Measurements from ENCODE around the gene OTOGL. TPM values are rescaled to one million over a fixed set of nuclear protein-coding genes. Genes with fewer than 3 reads are reported as not detected.

Gene OTOGL
- total and polyA plus RNA-seq, 10 donors: 0.09 to 0.88 (median 0.23) TPM; not detected in 1

DNA sequence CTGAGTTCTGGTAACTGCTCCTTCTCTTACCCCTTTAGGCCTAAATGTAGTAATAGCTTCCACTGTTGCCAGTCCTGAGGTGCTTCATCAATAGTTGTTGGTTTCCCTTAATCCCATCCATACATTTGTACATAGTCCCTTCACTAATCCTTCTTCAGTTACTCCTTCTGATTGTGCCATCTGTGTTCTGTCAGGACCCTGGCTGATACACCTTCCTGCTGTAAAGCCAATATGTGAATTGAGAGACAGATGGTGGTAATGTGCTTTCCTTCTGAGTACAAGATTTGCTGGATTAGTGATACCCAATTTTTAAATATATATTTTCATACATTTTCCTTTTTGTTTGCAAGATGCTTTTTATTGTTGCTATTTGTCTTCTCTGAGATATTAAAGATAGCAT lies 66.4 kb downstream of the OTOGL start:
- intact Hi-C loops (cut with DNase I; ENCODE audit: low total_unique reads): no loop called here
- TF ChIP-seq POLR2AphosphoS5 (IDR thresholded peaks at IDR 0.05) (no peak), POLR2A (IDR thresholded peaks at IDR 0.05) (no peak)
- TF ChIP-seq, protein P1, sequence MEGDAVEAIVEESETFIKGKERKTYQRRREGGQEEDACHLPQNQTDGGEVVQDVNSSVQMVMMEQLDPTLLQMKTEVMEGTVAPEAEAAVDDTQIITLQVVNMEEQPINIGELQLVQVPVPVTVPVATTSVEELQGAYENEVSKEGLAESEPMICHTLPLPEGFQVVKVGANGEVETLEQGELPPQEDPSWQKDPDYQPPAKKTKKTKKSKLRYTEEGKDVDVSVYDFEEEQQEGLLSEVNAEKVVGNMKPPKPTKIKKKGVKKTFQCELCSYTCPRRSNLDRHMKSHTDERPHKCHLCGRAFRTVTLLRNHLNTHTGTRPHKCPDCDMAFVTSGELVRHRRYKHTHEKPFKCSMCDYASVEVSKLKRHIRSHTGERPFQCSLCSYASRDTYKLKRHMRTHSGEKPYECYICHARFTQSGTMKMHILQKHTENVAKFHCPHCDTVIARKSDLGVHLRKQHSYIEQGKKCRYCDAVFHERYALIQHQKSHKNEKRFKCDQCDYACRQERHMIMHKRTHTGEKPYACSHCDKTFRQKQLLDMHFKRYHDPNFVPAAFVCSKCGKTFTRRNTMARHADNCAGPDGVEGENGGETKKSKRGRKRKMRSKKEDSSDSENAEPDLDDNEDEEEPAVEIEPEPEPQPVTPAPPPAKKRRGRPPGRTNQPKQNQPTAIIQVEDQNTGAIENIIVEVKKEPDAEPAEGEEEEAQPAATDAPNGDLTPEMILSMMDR (IDR thresholded peaks at IDR 0.05 in 8 of 11, conservative IDR thresholded peaks at IDR 0.05 in 3 of 11): no peak
- H3K4me3 ChIP-seq: no peak overlapping the region

GRCh38 chr12:80166751-80167150 lies 67.4 kb downstream of the OTOGL start:
- Histone ChIP-seq H3K4me3 (no peak overlapping the region), H3K36me3 (no peaks in the 10 kb centered on the region), H3K27me3 (replicated peaks in 1 of 7) (no peaks in the 10 kb centered on the region), H3K9me3 (no peaks in the 10 kb centered on the region), H3K4me1 (no peaks in the 10 kb centered on the region), H3K27ac (no peak overlapping the region)
- intact Hi-C loops (cut with DNase I; ENCODE audit: low total_unique reads): no loop called here
- no peak for DNase-seq
- 64 to 75% (median 68%) methylated on average over 2 of the region's 2 CpGs for WGBS, 5 donors
- no peak for TF ChIP-seq POLR2AphosphoS5 (IDR thresholded peaks at IDR 0.05)
- no peak for TF ChIP-seq POLR2A (IDR thresholded peaks at IDR 0.05)
- TF ChIP-seq, protein P1 (IDR thresholded peaks at IDR 0.05 in 8 of 11, conservative IDR thresholded peaks at IDR 0.05 in 3 of 11): no peak

More for the DNA sequence above, 66.4 kb downstream of the OTOGL start:
- no peak for DNase-seq
- Histone ChIP-seq H3K9me3 (no peaks in the 10 kb centered on the region), H3K4me1 (no peaks in the 10 kb centered on the region), H3K27ac (no peak overlapping the region), H3K27me3 (replicated peaks in 1 of 7) (no peaks in the 10 kb centered on the region), H3K36me3 (no peaks in the 10 kb centered on the region)

GRCh38 chr12:80168936-80169335 lies 69.6 kb downstream of the OTOGL start:
- Histone ChIP-seq H3K9me3 (no peaks in the 10 kb centered on the region), H3K27ac (no peak overlapping the region), H3K36me3 (no peaks in the 10 kb centered on the region), H3K4me3 (no peak overlapping the region), H3K27me3 (replicated peaks in 1 of 7) (no peaks in the 10 kb centered on the region), H3K4me1 (no peaks in the 10 kb centered on the region)
- DNase-seq: no peak
- intact Hi-C loops (cut with DNase I; ENCODE audit: low total_unique reads): no loop called here
- TF ChIP-seq POLR2AphosphoS5 (IDR thresholded peaks at IDR 0.05): no peak
- TF ChIP-seq, protein P1 (IDR thresholded peaks at IDR 0.05 in 8 of 11, conservative IDR thresholded peaks at IDR 0.05 in 3 of 11): no peak
- no peak for TF ChIP-seq POLR2A (IDR thresholded peaks at IDR 0.05)

DNA sequence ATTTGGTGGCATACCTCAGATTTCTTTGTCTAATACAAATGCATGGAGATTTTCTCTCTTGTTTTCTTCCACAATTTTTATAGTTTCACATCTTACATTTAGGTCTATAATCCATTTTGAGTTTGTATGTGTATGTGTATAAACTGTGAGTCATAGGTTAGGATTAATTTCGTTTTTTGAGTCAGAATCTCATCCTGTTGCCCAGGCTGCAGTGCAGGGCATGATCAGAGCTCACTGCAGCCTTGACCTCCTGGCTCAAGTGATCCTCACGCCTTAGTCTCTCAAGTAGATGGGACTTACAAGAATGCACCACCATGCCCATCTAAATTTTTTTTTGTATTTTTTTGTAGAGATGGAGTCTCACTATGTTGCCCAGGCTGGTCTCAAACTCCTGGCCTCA lies 71.6 kb downstream of the OTOGL start:
- Histone ChIP-seq H3K27ac (no peak overlapping the region), H3K27me3 (replicated peaks in 1 of 7) (no peaks in the 10 kb centered on the region), H3K36me3 (no peaks in the 10 kb centered on the region), H3K9me3 (no peaks in the 10 kb centered on the region), H3K4me1 (no peaks in the 10 kb centered on the region), H3K4me3 (no peak overlapping the region)
- WGBS, 5 donors: 57 to 80% (median 65%) methylated on average over 2 of the region's 2 CpGs
- TF ChIP-seq, protein P1 (IDR thresholded peaks at IDR 0.05 in 8 of 11, conservative IDR thresholded peaks at IDR 0.05 in 3 of 11): no peak
- no peak for TF ChIP-seq POLR2A (IDR thresholded peaks at IDR 0.05)
- TF ChIP-seq POLR2AphosphoS5 (IDR thresholded peaks at IDR 0.05): no peak
- intact Hi-C loops (cut with DNase I; ENCODE audit: low total_unique reads): no loop called here
- DNase-seq: no peak
